IPS-20b (cell line): ENCODE data around the gene KAT6B.

Experiments
- H3K27ac ChIP-seq: one replicate; pipeline ENCODE4 v1.5.1; 2013; ENCODE audit warnings: low read length
- H3K27me3 ChIP-seq: 2 replicates; pipeline ENCODE4 v1.6.1; 2013; ENCODE audit warnings: mild to moderate bottlenecking, low read length, inconsistent platforms; ENCODE audit not compliant: insufficient read depth
- H3K36me3 ChIP-seq: 2 replicates; pipeline ENCODE4 v1.6.1; 2013; ENCODE audit warnings: low read depth, mild to moderate bottlenecking, inconsistent platforms, low read length, moderate library complexity; ENCODE audit not compliant: insufficient read depth
- H3K4me1 ChIP-seq: 2 replicates; pipeline ENCODE4 v1.6.1; 2013; ENCODE audit warnings: mild to moderate bottlenecking, control low read depth, inconsistent platforms, low read length, moderate library complexity; ENCODE audit not compliant: insufficient read depth
- H3K4me3 ChIP-seq: 2 replicates; pipeline ENCODE4 v1.5.1; 2013; ENCODE audit warnings: mild to moderate bottlenecking, low read length, inconsistent platforms
- H3K9ac ChIP-seq: 2 replicates; pipeline ENCODE4 v1.6.1; 2013; ENCODE audit warnings: low read depth, mild to moderate bottlenecking, inconsistent platforms, low read length, moderate library complexity
- H3K9me3 ChIP-seq: 2 replicates; pipeline ENCODE4 v1.6.1; 2013; ENCODE audit warnings: mild to moderate bottlenecking, low read depth, low read length, inconsistent platforms; ENCODE audit not compliant: insufficient read depth

KAT6B gene

GRCh38 chr10:74983383-74983782 is 157.0 kb downstream of the KAT6B start:
- Histone ChIP-seq H3K27ac (no peak overlapping the region), H3K4me3 (no peak overlapping the region), H3K4me1 (no peaks in the 10 kb centered on the region), H3K27me3 (no peaks in the 10 kb centered on the region), H3K9me3 (no peaks in the 10 kb centered on the region), H3K36me3 (peaks cover 23% of the 10 kb centered on the region; the same call in 1 of the 2 replicates), H3K9ac (no peak overlapping the region)

GRCh38 chr10:74987339-74988053 is 161.1 kb downstream of the KAT6B start:
- Histone ChIP-seq H3K9ac (no peak overlapping the region), H3K27ac (no peak overlapping the region), H3K27me3 (no peaks in the 10 kb centered on the region), H3K4me3 (no peak overlapping the region), H3K4me1 (no peaks in the 10 kb centered on the region), H3K36me3 (peaks cover 12% of the 10 kb centered on the region; the same call in 1 of the 2 replicates), H3K9me3 (no peaks in the 10 kb centered on the region)

- Histone ChIP-seq H3K9me3 (no peaks in the 10 kb centered on the region), H3K36me3 (peaks cover 11% of the 10 kb centered on the region; the same call in 1 of the 2 replicates), H3K9ac (no peak overlapping the region), H3K4me3 (no peak overlapping the region), H3K4me1 (no peaks in the 10 kb centered on the region), H3K27me3 (no peaks in the 10 kb centered on the region), H3K27ac (no peak overlapping the region)
These were observed 161.8 kb downstream of the KAT6B start for GRCh38 chr10:74988054-74988775.

GRCh38 chr10:74988832-74989561 is 162.6 kb downstream of the KAT6B start:
- Histone ChIP-seq H3K4me1 (no peaks in the 10 kb centered on the region), H3K27ac (no peak overlapping the region), H3K36me3 (peaks cover 14% of the 10 kb centered on the region; the same call in 1 of the 2 replicates), H3K9me3 (no peaks in the 10 kb centered on the region), H3K9ac (no peak overlapping the region), H3K27me3 (no peaks in the 10 kb centered on the region), H3K4me3 (no peak overlapping the region)

- Histone ChIP-seq H3K9me3 (no peaks in the 10 kb centered on the region), H3K27ac (no peak overlapping the region), H3K9ac (no peak overlapping the region), H3K36me3 (peaks cover 14% of the 10 kb centered on the region; the same call in 1 of the 2 replicates), H3K4me1 (no peaks in the 10 kb centered on the region), H3K4me3 (no peak overlapping the region), H3K27me3 (no peaks in the 10 kb centered on the region)
These were observed 165.0 kb downstream of the KAT6B start for GRCh38 chr10:74991435-74991834.

GRCh38 chr10:74992068-74992467 is 165.7 kb downstream of the KAT6B start:
- Histone ChIP-seq H3K36me3 (peaks cover 14% of the 10 kb centered on the region; the same call in 1 of the 2 replicates), H3K9me3 (no peaks in the 10 kb centered on the region), H3K27me3 (no peaks in the 10 kb centered on the region), H3K27ac (no peak overlapping the region), H3K4me1 (no peaks in the 10 kb centered on the region), H3K9ac (no peak overlapping the region), H3K4me3 (no peak overlapping the region)

- H3K9ac ChIP-seq: no peak overlapping the region
- H3K36me3 ChIP-seq: peaks cover 10% of the 10 kb centered on the region; the same call in 1 of the 2 replicates
- H3K4me3 ChIP-seq: no peak overlapping the region
- H3K27me3 ChIP-seq: no peaks in the 10 kb centered on the region
- H3K4me1 ChIP-seq: no peaks in the 10 kb centered on the region
- no peak overlapping the region for H3K27ac ChIP-seq
- no peaks in the 10 kb centered on the region for H3K9me3 ChIP-seq
These were observed 167.2 kb downstream of the KAT6B start for GRCh38 chr10:74993649-74994048.

- H3K27me3 ChIP-seq: no peaks in the 10 kb centered on the region
- H3K36me3 ChIP-seq: peaks cover 10% of the 10 kb centered on the region; the same call in 1 of the 2 replicates
These were observed 168.5 kb downstream of the KAT6B start for GRCh38 chr10:74994854-74995253.

GRCh38 chr10:74995806-74996205 is 169.4 kb downstream of the KAT6B start:
- Histone ChIP-seq H3K27me3 (no peaks in the 10 kb centered on the region), H3K4me3 (no peak overlapping the region), H3K9ac (no peak overlapping the region), H3K27ac (no peak overlapping the region), H3K4me1 (no peaks in the 10 kb centered on the region), H3K36me3 (peaks cover 10% of the 10 kb centered on the region; the same call in 1 of the 2 replicates), H3K9me3 (no peaks in the 10 kb centered on the region)

More at GRCh38 chr10:74994854-74995253, 168.5 kb downstream of the KAT6B start:
- Histone ChIP-seq H3K4me3 (no peak overlapping the region), H3K9ac (no peak overlapping the region), H3K4me1 (no peaks in the 10 kb centered on the region), H3K9me3 (no peaks in the 10 kb centered on the region), H3K27ac (no peak overlapping the region)

- Histone ChIP-seq H3K27ac (no peak overlapping the region), H3K9ac (no peak overlapping the region), H3K4me1 (no peaks in the 10 kb centered on the region), H3K9me3 (no peaks in the 10 kb centered on the region), H3K27me3 (no peaks in the 10 kb centered on the region), H3K36me3 (peaks cover 10% of the 10 kb centered on the region; the same call in 1 of the 2 replicates), H3K4me3 (no peak overlapping the region)
These were observed 170.8 kb downstream of the KAT6B start for GRCh38 chr10:74997163-74997562.

- H3K27me3 ChIP-seq: no peaks in the 10 kb centered on the region
- no peak overlapping the region for H3K27ac ChIP-seq
- no peak overlapping the region for H3K4me3 ChIP-seq
- no peaks in the 10 kb centered on the region for H3K9me3 ChIP-seq
- H3K9ac ChIP-seq: no peak overlapping the region
- H3K4me1 ChIP-seq: no peaks in the 10 kb centered on the region
- peaks cover 4% of the 10 kb centered on the region; the same call in 1 of the 2 replicates for H3K36me3 ChIP-seq
These were observed 174.4 kb downstream of the KAT6B start for GRCh38 chr10:75000748-75001321.
